Uterus (tissue), 2 donors: Measurements from ENCODE around the gene RAB6B.

Experiments
- POLR2A ChIP-seq, 2 donors: fragments of 450-650 bp; IDR thresholded peaks; one replicate each; pipeline ENCODE4 v1.6.1; 2016; ENCODE audit warnings: antibody characterized with exemption in 2 of 2, mild to moderate bottlenecking in 1 of 2, moderate library complexity in 1 of 2
- TF ChIP-seq, protein P1 (sequence below), 4 experiments: fragments of 200-600 bp in 2 of 4; fragments of 450-650 bp in 2 of 4; sonication (generic) in 2 of 4; IDR thresholded peaks; one replicate each; pipeline ENCODE4 v1.5.1; 2016 to 2019; ENCODE audit warnings: antibody characterized with exemption in 4 of 4, mild to moderate bottlenecking in 2 of 4, moderate library complexity in 1 of 4

- TF ChIP-seq, protein P1, sequence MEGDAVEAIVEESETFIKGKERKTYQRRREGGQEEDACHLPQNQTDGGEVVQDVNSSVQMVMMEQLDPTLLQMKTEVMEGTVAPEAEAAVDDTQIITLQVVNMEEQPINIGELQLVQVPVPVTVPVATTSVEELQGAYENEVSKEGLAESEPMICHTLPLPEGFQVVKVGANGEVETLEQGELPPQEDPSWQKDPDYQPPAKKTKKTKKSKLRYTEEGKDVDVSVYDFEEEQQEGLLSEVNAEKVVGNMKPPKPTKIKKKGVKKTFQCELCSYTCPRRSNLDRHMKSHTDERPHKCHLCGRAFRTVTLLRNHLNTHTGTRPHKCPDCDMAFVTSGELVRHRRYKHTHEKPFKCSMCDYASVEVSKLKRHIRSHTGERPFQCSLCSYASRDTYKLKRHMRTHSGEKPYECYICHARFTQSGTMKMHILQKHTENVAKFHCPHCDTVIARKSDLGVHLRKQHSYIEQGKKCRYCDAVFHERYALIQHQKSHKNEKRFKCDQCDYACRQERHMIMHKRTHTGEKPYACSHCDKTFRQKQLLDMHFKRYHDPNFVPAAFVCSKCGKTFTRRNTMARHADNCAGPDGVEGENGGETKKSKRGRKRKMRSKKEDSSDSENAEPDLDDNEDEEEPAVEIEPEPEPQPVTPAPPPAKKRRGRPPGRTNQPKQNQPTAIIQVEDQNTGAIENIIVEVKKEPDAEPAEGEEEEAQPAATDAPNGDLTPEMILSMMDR (IDR thresholded peaks at IDR 0.05): no peak
- no peak for TF ChIP-seq POLR2A (IDR thresholded peaks at IDR 0.05)
Observed at GRCh38 chr3:133914839-133915600, 19.3 kb upstream of the RAB6B start.
